ENCODE results near the gene RNF7. TPM values are rescaled to one million over a fixed set of nuclear protein-coding genes. Genes with fewer than 3 reads are reported as not detected.
A peak's percentile ranks its signal among the peaks of the same experiment; 100 is the strongest.

RNF7 gene
- total RNA-seq, 2 experiments from 2014 or later, result 52.5 to 53.9 TPM

GRCh38 chr3:141722081-141722480, 16.0 kb upstream of the RNF7 start:
- no peak for DNase-seq
- Mint-ChIP-seq H3K4me3 (no peak overlapping the region), H3K9me3 (no peaks in the 10 kb centered on the region), H3K4me1 (no peaks in the 10 kb centered on the region), H3K27me3 (peaks cover 4% of the 10 kb centered on the region), H3K27ac (no peak overlapping the region), H3K36me3 (no peaks in the 10 kb centered on the region)
- no peak for ATAC-seq (ENCODE audit: low read depth)
- POLR2A ChIA-PET, result no interaction called here

GRCh38 chr3:141722648-141723047, 15.4 kb upstream of the RNF7 start:
- DNase-seq, result no peak
- peaks cover 7% of the 10 kb centered on the region for H3K27me3 Mint-ChIP-seq
- H3K4me3 Mint-ChIP-seq, result no peak overlapping the region
- H3K27ac Mint-ChIP-seq, result no peak overlapping the region
- POLR2A ChIA-PET, result no interaction called here
- no peaks in the 10 kb centered on the region for H3K36me3 Mint-ChIP-seq
- no peaks in the 10 kb centered on the region for H3K4me1 Mint-ChIP-seq
- H3K9me3 Mint-ChIP-seq, result no peaks in the 10 kb centered on the region
- ATAC-seq (ENCODE audit: low read depth), result no peak

GRCh38 chr3:141723255-141723654, 14.8 kb upstream of the RNF7 start:
- DNase-seq (no peak), ATAC-seq (ENCODE audit: low read depth) (no peak)
- Mint-ChIP-seq H3K4me1 (no peaks in the 10 kb centered on the region), H3K9me3 (no peaks in the 10 kb centered on the region), H3K27ac (no peak overlapping the region), H3K36me3 (no peaks in the 10 kb centered on the region), H3K27me3 (peaks cover 7% of the 10 kb centered on the region), H3K4me3 (no peak overlapping the region)
- POLR2A ChIA-PET, result no interaction called here

GRCh38 chr3:141724186-141724585, 13.9 kb upstream of the RNF7 start:
- Mint-ChIP-seq H3K4me3 (no peak overlapping the region), H3K9me3 (no peaks in the 10 kb centered on the region), H3K27ac (no peak overlapping the region), H3K4me1 (no peaks in the 10 kb centered on the region), H3K27me3 (peaks cover 7% of the 10 kb centered on the region), H3K36me3 (no peaks in the 10 kb centered on the region)
- POLR2A ChIA-PET, result no interaction called here
- no peak for ATAC-seq (ENCODE audit: low read depth)
- DNase-seq, result no peak

- ATAC-seq (ENCODE audit: low read depth) (no peak), DNase-seq (no peak)
- Mint-ChIP-seq H3K36me3 (no peaks in the 10 kb centered on the region), H3K9me3 (no peaks in the 10 kb centered on the region), H3K4me3 (no peak overlapping the region), H3K27me3 (peaks cover 7% of the 10 kb centered on the region), H3K27ac (no peak overlapping the region), H3K4me1 (no peaks in the 10 kb centered on the region)
- POLR2A ChIA-PET, result no interaction called here
Measured at GRCh38 chr3:141725036-141725435, 13.1 kb upstream of the RNF7 start.

GRCh38 chr3:141726483-141726882, 11.6 kb upstream of the RNF7 start:
- POLR2A ChIA-PET, result no interaction called here
- no peaks in the 10 kb centered on the region for H3K4me1 Mint-ChIP-seq

GRCh38 chr3:141728355-141728892, 9.7 kb upstream of the RNF7 start:
- H3K27me3 Mint-ChIP-seq, result peaks cover 7% of the 10 kb centered on the region
- H3K27ac Mint-ChIP-seq, result no peak overlapping the region

More at GRCh38 chr3:141726483-141726882, 11.6 kb upstream of the RNF7 start:
- no peak for DNase-seq
- H3K27ac Mint-ChIP-seq, result no peak overlapping the region
- ATAC-seq (ENCODE audit: low read depth), result no peak
- H3K4me3 Mint-ChIP-seq, result no peak overlapping the region
- H3K9me3 Mint-ChIP-seq, result no peaks in the 10 kb centered on the region
- H3K27me3 Mint-ChIP-seq, result peaks cover 7% of the 10 kb centered on the region
- no peaks in the 10 kb centered on the region for H3K36me3 Mint-ChIP-seq

GRCh38 chr3:141729240-141729639, 8.9 kb upstream of the RNF7 start:
- no peak overlapping the region for H3K27ac Mint-ChIP-seq
- H3K4me1 Mint-ChIP-seq, result no peaks in the 10 kb centered on the region
- H3K36me3 Mint-ChIP-seq, result no peaks in the 10 kb centered on the region
- ATAC-seq (ENCODE audit: low read depth) (no peak), DNase-seq (no peak)
- peaks cover 8% of the 10 kb centered on the region for H3K27me3 Mint-ChIP-seq
- no peaks in the 10 kb centered on the region for H3K9me3 Mint-ChIP-seq
- H3K4me3 Mint-ChIP-seq, result no peak overlapping the region
- POLR2A ChIA-PET, result no interaction called here

More at GRCh38 chr3:141728355-141728892, 9.7 kb upstream of the RNF7 start:
- Mint-ChIP-seq H3K4me1 (no peaks in the 10 kb centered on the region), H3K4me3 (no peak overlapping the region), H3K9me3 (no peaks in the 10 kb centered on the region), H3K36me3 (no peaks in the 10 kb centered on the region)
- POLR2A ChIA-PET, result no interaction called here
- no peak for DNase-seq
- ATAC-seq (ENCODE audit: low read depth), result no peak

GRCh38 chr3:141735176-141735575, 2.9 kb upstream of the RNF7 start:
- H3K27ac Mint-ChIP-seq, result no peak overlapping the region
- H3K27me3 Mint-ChIP-seq, result peaks cover 2% of the 10 kb centered on the region
- no peak overlapping the region for H3K4me3 Mint-ChIP-seq
- peaks cover 12% of the 10 kb centered on the region for H3K4me1 Mint-ChIP-seq
- POLR2A ChIA-PET, result no interaction called here
- DNase-seq, result no peak
- H3K36me3 Mint-ChIP-seq, result no peaks in the 10 kb centered on the region
- no peaks in the 10 kb centered on the region for H3K9me3 Mint-ChIP-seq
- no peak for ATAC-seq (ENCODE audit: low read depth)

GRCh38 chr3:141735770-141736465, 2.2 kb upstream of the RNF7 start:
- no peak for DNase-seq
- Mint-ChIP-seq H3K4me3 (no peak overlapping the region), H3K27ac (peak overlapping the region; percentile 2), H3K36me3 (peaks cover 2% of the 10 kb centered on the region), H3K9me3 (no peaks in the 10 kb centered on the region), H3K4me1 (peaks cover 18% of the 10 kb centered on the region), H3K27me3 (peaks cover 2% of the 10 kb centered on the region)
- POLR2A ChIA-PET, result no interaction called here
- no peak for ATAC-seq (ENCODE audit: low read depth)

- Mint-ChIP-seq H3K36me3 (peaks cover 6% of the 10 kb centered on the region), H3K27me3 (peaks cover 2% of the 10 kb centered on the region), H3K27ac (no peak overlapping the region), H3K9me3 (no peaks in the 10 kb centered on the region), H3K4me3 (no peak overlapping the region), H3K4me1 (peaks cover 23% of the 10 kb centered on the region)
- POLR2A ChIA-PET, result interaction anchor here (0.9 kb wide), 1 partner anchor 138 kb away, joined by 3 read pairs; no protein-coding TSS in a partner anchor
- ATAC-seq (ENCODE audit: low read depth), result no peak
- DNase-seq, result no peak
Measured at GRCh38 chr3:141737093-141737492, 1.0 kb upstream of the RNF7 start.

GRCh38 chr3:141737678-141738021, 448 bp upstream of the RNF7 start:
- H3K27ac Mint-ChIP-seq, result peak overlapping the region; percentile 95
- H3K36me3 Mint-ChIP-seq, result peaks cover 8% of the 10 kb centered on the region
- no peaks in the 10 kb centered on the region for H3K9me3 Mint-ChIP-seq
- POLR2A ChIA-PET, result interaction anchor here (0.9 to 3.1 kb wide), 5 partner anchors 60 to 1264 kb away, joined by 3 to 42 read pairs (median 3); partner anchors contain the start of genes ATP1B3 and U2SURP
- no peak for DNase-seq
- H3K27me3 Mint-ChIP-seq, result peaks cover 2% of the 10 kb centered on the region
- ATAC-seq (ENCODE audit: low read depth), result no peak
- peak overlapping the region; percentile 99 for H3K4me3 Mint-ChIP-seq
- H3K4me1 Mint-ChIP-seq, result peaks cover 26% of the 10 kb centered on the region

- peaks cover 31% of the 10 kb centered on the region for H3K4me1 Mint-ChIP-seq
- H3K36me3 Mint-ChIP-seq, result peaks cover 11% of the 10 kb centered on the region
- H3K4me3 Mint-ChIP-seq, result peak overlapping the region; percentile 99
- H3K27me3 Mint-ChIP-seq, result no peaks in the 10 kb centered on the region
- no peak for DNase-seq
- POLR2A ChIA-PET, result interaction anchor here (0.7 to 3.1 kb wide), 7 partner anchors 58 to 1262 kb away, joined by 3 to 42 read pairs (median 4); partner anchors contain the start of genes ATP1B3 and U2SURP
- peak overlapping the region; percentile 99 for H3K27ac Mint-ChIP-seq
- no peak for ATAC-seq (ENCODE audit: low read depth)
- H3K9me3 Mint-ChIP-seq, result no peaks in the 10 kb centered on the region
Measured at GRCh38 chr3:141738891-141739363, 829 bp downstream of the RNF7 start.

GRCh38 chr3:141739731-141740130, 1.6 kb downstream of the RNF7 start:
- Mint-ChIP-seq H3K9me3 (no peaks in the 10 kb centered on the region), H3K27me3 (no peaks in the 10 kb centered on the region), H3K4me1 (peaks cover 35% of the 10 kb centered on the region), H3K27ac (peak overlapping the region; percentile 99), H3K36me3 (peaks cover 18% of the 10 kb centered on the region), H3K4me3 (peak overlapping the region; percentile 99)
- POLR2A ChIA-PET, result interaction anchor here (2.7 to 3.1 kb wide), 2 partner anchors 57 to 137 kb away, joined by 25 to 42 read pairs; partner anchors contain the start of gene ATP1B3
- DNase-seq (no peak), ATAC-seq (ENCODE audit: low read depth) (no peak)
